Measurements from ENCODE around the gene IL25.

The IL25 gene

DNA sequence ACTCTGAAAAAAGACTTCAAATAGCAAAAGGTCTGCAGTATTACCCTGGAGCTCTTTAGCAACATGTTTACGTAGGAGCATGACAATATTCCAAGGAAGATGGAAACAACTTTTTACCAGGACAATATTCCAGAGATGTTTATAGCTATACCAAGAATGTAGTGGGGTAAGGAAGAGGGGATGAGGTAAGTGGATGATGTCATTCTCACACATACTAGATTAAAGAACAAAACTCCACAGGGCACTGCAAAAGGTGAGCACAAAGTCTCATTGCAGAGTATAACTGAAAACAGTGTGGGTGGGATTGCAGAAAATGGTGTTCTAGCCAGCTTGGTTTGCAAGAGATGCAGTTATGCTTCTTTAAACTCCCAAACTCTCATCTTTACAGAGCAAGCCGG lies 12.6 kb downstream of the IL25 start:
- no peak for TF ChIP-seq CTCF (IDR thresholded peaks at IDR 0.05)

GRCh38 chr14:23385642-23386265 lies 13.1 kb downstream of the IL25 start:
- no peak for TF ChIP-seq CTCF (IDR thresholded peaks at IDR 0.05)

- no peak for TF ChIP-seq CTCF (IDR thresholded peaks at IDR 0.05)
These were observed 14.4 kb downstream of the IL25 start for GRCh38 chr14:23386999-23387398.

- TF ChIP-seq CTCF (IDR thresholded peaks at IDR 0.05) = no peak
These were observed 15.6 kb downstream of the IL25 start for GRCh38 chr14:23387916-23388882.

DNA sequence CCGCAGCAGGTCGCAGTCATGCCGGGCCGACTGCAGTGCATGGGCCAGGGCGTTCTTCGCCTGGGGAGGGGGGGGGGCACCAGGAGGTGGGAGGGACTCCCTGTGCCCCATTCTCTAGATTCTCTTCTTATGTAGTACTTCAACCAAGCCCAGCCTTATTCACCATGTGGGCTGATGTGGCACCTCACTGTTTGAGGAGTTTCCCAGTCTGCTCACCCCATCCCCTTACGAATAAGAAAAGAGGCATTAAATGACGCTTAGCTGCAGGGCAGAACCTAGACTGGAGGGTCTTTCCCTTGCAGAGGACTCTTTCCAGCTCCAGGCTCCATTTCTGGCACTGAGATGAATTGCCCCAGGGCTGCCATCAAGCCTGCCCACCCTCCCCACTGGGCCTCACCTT lies 16.4 kb downstream of the IL25 start:
- no peak for TF ChIP-seq CTCF (IDR thresholded peaks at IDR 0.05)

DNA sequence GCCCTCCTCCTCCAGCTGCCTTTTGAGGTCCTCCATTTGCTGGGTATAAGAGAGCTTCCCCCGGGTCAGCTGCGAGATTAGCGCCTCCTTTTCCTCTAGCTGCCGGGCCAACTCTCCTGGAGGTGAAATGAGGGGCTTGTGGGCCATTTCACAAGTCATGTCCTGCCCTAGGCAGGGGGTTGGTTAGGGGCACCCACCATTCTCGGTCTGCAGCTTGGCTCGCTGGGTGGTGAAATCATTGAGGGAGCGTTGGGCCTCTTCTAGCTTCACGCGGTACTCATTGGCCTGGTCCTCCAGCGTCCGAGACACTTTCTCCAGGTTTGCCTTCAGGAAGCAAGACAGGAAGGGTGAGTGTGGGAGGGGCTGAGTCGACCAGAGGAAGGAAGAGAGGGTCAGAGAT lies 16.8 kb downstream of the IL25 start:
- TF ChIP-seq CTCF (IDR thresholded peaks at IDR 0.05) = no peak

DNA sequence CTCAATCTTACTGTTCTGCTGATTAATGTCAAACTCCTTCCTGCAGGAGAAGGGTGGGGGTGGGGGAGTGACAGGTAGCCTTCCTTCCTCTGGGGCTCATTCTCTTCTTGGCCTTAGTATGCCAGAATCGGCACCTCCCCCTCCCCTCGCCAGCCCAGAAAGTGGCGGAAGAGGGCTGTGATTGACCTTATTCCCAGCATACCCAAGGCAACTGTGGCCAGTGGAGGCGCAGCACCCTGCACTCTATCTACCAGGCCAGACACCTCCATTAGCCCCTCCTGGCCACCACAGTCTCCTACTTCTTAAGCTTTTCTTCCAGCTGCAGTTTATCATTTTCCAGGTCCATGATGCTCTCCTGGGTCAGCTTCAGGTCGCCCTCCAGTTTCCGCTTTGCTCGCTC lies 20.0 kb downstream of the IL25 start:
- no peak for TF ChIP-seq CTCF (IDR thresholded peaks at IDR 0.05)

Measured in LNCAP (cell line).